RWPE2 (cell line): ENCODE measurements around the gene FAM193B.

Experiments used
- ATAC-seq: fragments of 200-7000 bp; cut with Tn5 transposase; 3 replicates; pipeline ENCODE4 v1.9.1; 2021; ENCODE audit warnings: low read depth
- DNase-seq: peaks from one replicate; pipeline ENCODE4 v3.0.0-alpha.2; 2020; ENCODE audit warnings: low spot score
- H3K27ac ChIP-seq: fragments of 450-650 bp; 2 replicates; pipeline ENCODE4 v1.5.1; 2017; ENCODE audit warnings: mild to moderate bottlenecking; ENCODE audit not compliant: poor library complexity, severe bottlenecking
- H3K27me3 ChIP-seq: fragments of 250-450 bp; sonication (Bioruptor Pico); 2 replicates; pipeline ENCODE4 v1.5.1; 2021; ENCODE audit warnings: mild to moderate bottlenecking, moderate library complexity; ENCODE audit not compliant: insufficient read depth, poor library complexity, severe bottlenecking
- H3K36me3 ChIP-seq: fragments of 250-450 bp; sonication (Bioruptor Pico); 2 replicates; pipeline ENCODE4 v1.5.1; 2020; ENCODE audit warnings: low read depth, mild to moderate bottlenecking, moderate library complexity
- H3K4me1 ChIP-seq: fragments of 250-450 bp; sonication (Bioruptor Pico); 2 replicates; pipeline ENCODE4 v1.5.1; 2021; ENCODE audit warnings: mild to moderate bottlenecking, moderate library complexity; ENCODE audit not compliant: insufficient read depth, poor library complexity, severe bottlenecking
- H3K4me3 ChIP-seq: fragments of 250-450 bp; sonication (Bioruptor Pico); 2 replicates; pipeline ENCODE4 v1.5.1; 2021; ENCODE audit warnings: mild to moderate bottlenecking, moderate library complexity; ENCODE audit not compliant: severe bottlenecking
- H3K9me3 ChIP-seq: fragments of 250-450 bp; sonication (Bioruptor Pico); 2 replicates; pipeline ENCODE4 v1.5.1; 2021; ENCODE audit warnings: mild to moderate bottlenecking, moderate library complexity; ENCODE audit not compliant: severe bottlenecking
- CTCF ChIP-seq: fragments of 450-650 bp; IDR thresholded peaks from one replicate; pipeline ENCODE4 v1.5.1; 2017; ENCODE audit warnings: mild to moderate bottlenecking, moderate library complexity; ENCODE audit not compliant: poor library complexity, severe bottlenecking

Gene FAM193B

GRCh38 chr5:177592905-177593304, 38.5 kb upstream of the FAM193B start:
- Histone ChIP-seq H3K4me1 (peaks cover 4% of the 10 kb centered on the region), H3K9me3 (no peaks in the 10 kb centered on the region), H3K4me3 (peak overlapping the region; percentile 78), H3K27ac (peak overlapping the region; percentile 40), H3K27me3 (no peaks in the 10 kb centered on the region), H3K36me3 (peaks cover 39% of the 10 kb centered on the region)
- no peak for ATAC-seq
- peak; percentile 13 for DNase-seq
- TF ChIP-seq CTCF, result no peak

- peaks cover 39% of the 10 kb centered on the region for H3K36me3 ChIP-seq
- H3K4me1 ChIP-seq, result peaks cover 4% of the 10 kb centered on the region
- peak within 1 kb of the TSS; percentile 78 for H3K4me3 ChIP-seq
- ATAC-seq (peak; percentile 99), DNase-seq (peak; percentile 95)
- H3K27me3 ChIP-seq, result no peaks in the 10 kb centered on the region
- no peak for TF ChIP-seq CTCF
- H3K9me3 ChIP-seq, result no peaks in the 10 kb centered on the region
- peak within 1 kb of the TSS; percentile 40 for H3K27ac ChIP-seq
These were observed 37.9 kb upstream of the FAM193B start, which contains the start of gene TMED9 for GRCh38 chr5:177592010-177592834. Gene TMED9, plus strand, starts transcription at chr5:177592203. Its CDS starts 12 bp downstream, at chr5:177592215.

GRCh38 chr5:177591690-177592009, 37.3 kb upstream of the FAM193B start:
- TF ChIP-seq CTCF, result no peak
- H3K4me3 ChIP-seq, result peak overlapping the region; percentile 78
- H3K36me3 ChIP-seq, result peaks cover 39% of the 10 kb centered on the region
- H3K27me3 ChIP-seq, result no peaks in the 10 kb centered on the region
- H3K4me1 ChIP-seq, result peaks cover 4% of the 10 kb centered on the region
- DNase-seq (no peak), ATAC-seq (no peak)
- no peaks in the 10 kb centered on the region for H3K9me3 ChIP-seq
- no peak overlapping the region for H3K27ac ChIP-seq

- Histone ChIP-seq H3K36me3 (peaks cover 29% of the 10 kb centered on the region), H3K9me3 (no peaks in the 10 kb centered on the region), H3K4me3 (no peak overlapping the region), H3K27ac (no peak overlapping the region), H3K27me3 (no peaks in the 10 kb centered on the region), H3K4me1 (peaks cover 4% of the 10 kb centered on the region)
- ATAC-seq (no peak), DNase-seq (no peak)
- no peak for TF ChIP-seq CTCF
These were observed 36.0 kb upstream of the FAM193B start for GRCh38 chr5:177590406-177590805.

GRCh38 chr5:177588413-177588909, 34.1 kb upstream of the FAM193B start:
- TF ChIP-seq CTCF, result no peak
- Histone ChIP-seq H3K4me3 (no peak overlapping the region), H3K27ac (no peak overlapping the region), H3K36me3 (peaks cover 10% of the 10 kb centered on the region), H3K4me1 (peaks cover 4% of the 10 kb centered on the region), H3K27me3 (no peaks in the 10 kb centered on the region), H3K9me3 (no peaks in the 10 kb centered on the region)
- ATAC-seq, result no peak
- no peak for DNase-seq
